Right forelimb (tissue), 1 donor: ENCODE results near the gene NKTR.

Experiments used
- DNase-seq: peaks from one replicate; pipeline ENCODE4 v3.0.0-alpha.2; 2018

Gene NKTR

GRCh38 chr3:42697289-42698051 lies 97.0 kb downstream of the NKTR start:
- no peak for DNase-seq
